Heart right ventricle (tissue), 16 donors: ENCODE measurements around the gene SFXN5. TPM values are rescaled to one million over a fixed set of nuclear protein-coding genes. Genes with fewer than 3 reads are reported as not detected.

Experiments
- ATAC-seq, 8 donors: fragments of 200-7000 bp; cut with Tn5 transposase; one replicate each; pipeline ENCODE4 v1.9.1; 2020; ENCODE audit warnings: mild to moderate bottlenecking in 8 of 8, moderate library complexity in 8 of 8, moderate number of reproducible peaks in 1 of 8
- DNase-seq, 2 donors: peaks; one replicate each; pipeline ENCODE4 v3.0.0-alpha.2; 2020
- H3K27ac ChIP-seq, 10 donors: fragments of 200-600 bp; sonication (generic) in 2 of 10; one replicate each; pipeline versions ENCODE4 v1.5.0 to v1.8.0; 2020 to 2022; ENCODE audit warnings: mild to moderate bottlenecking in 3 of 10
- H3K27me3 ChIP-seq, 7 donors: fragments of 200-600 bp; one replicate each; pipeline ENCODE4 v1.8.0; 2021 to 2022; ENCODE audit warnings: mild to moderate bottlenecking in 2 of 7
- H3K36me3 ChIP-seq, 9 donors: fragments of 200-600 bp; sonication (generic) in 1 of 9; one replicate each; pipeline versions ENCODE4 v1.5.0 to v1.8.0; 2020 to 2022; ENCODE audit warnings: mild to moderate bottlenecking in 2 of 9
- H3K4me1 ChIP-seq, 9 donors: fragments of 200-600 bp; sonication (generic) in 1 of 9; one replicate each; pipeline versions ENCODE4 v1.5.0 to v1.8.0; 2020 to 2022; ENCODE audit warnings: mild to moderate bottlenecking in 4 of 9
- H3K4me3 ChIP-seq, 10 donors: fragments of 200-600 bp; sonication (generic) in 2 of 10; one replicate each; pipeline versions ENCODE4 v1.5.0 to v1.8.0; 2020 to 2022; ENCODE audit warnings: mild to moderate bottlenecking in 7 of 10, moderate library complexity in 2 of 10
- H3K9me3 ChIP-seq, 11 donors: fragments of 200-600 bp in 10 of 11; sonication (generic) in 2 of 11; one replicate each; pipeline versions ENCODE4 v1.5.0 to v1.8.0; 2013 to 2022; ENCODE audit warnings: mild to moderate bottlenecking in 2 of 11, control low read depth in 1 of 11, moderate library complexity in 1 of 11
- CTCF ChIP-seq, 9 donors: fragments of 200-600 bp; sonication (generic) in 2 of 9; IDR thresholded peaks; one replicate each; pipeline versions ENCODE4 v1.5.0 to v1.8.0; 2021 to 2022; ENCODE audit warnings: antibody characterized with exemption in 9 of 9, mild to moderate bottlenecking in 5 of 9, moderate library complexity in 1 of 9
- WGBS, 2 donors: extraction: QIAGEN DNeasy Blood & Tissue Kit; methylation state at CpG; one replicate each; pipeline ENCODE4 v1.1.7; 2013; ENCODE audit warnings: inconsistent platforms in 1 of 2; 5-methylcytosine and 5-hydroxymethylcytosine counted together
- intact Hi-C, 10 donors: fragments of 100-400 bp; cut with DNase I; formaldehyde crosslinking; loops; one replicate each; pipeline versions ENCODE4 v1.11.1 to v1.14.2; 2022
- polyA plus RNA-seq, 2 donors: library from polyadenylated mRNA; stranded (reverse); fragments of 200-250 nt; gene quantifications; one replicate each; pipeline ENCODE4 v1.2.3, GENCODE V29; 2013
- total RNA-seq, 10 donors: library from RNA; stranded (reverse); fragmentation: NEBNext Ultra II Directional in 3 of 10; extraction: Animal tissue kit (Norgen Biotek cat#: 25700) in 3 of 10; gene quantifications; one replicate each; pipeline versions ENCODE4 v1.2.1 to v1.2.4, GENCODE V29; 2021 to 2023
- donor health status: Arrhythmogenic right ventricular cardiomyopathy.
- donor health status: ischemic (EF 13 %, LVEDD 7.1; RV severe dilation, severe dysfunction).
- donor health status: healthy with polysubstance abuse.
- donor health status: DM: no; HTN: yes; CAD: no.
- donor health status: DM: no; HTN: no; CAD: no.
- donor health status: ischemic (EF 25% LVEDD 6.9; RV normal size, moderate dysfunction).
- donor health status: ischemic (EF 25% LVEDD 5.7; RV mildly dilated, moderate dysfunction).
- donor health status: healthy.
- donor health status: DM: yes; HTN: yes; CAD: no.
- donor health status: Ischemic cardiomyopathy.
- donor health status: ischemic (EF 35%, LVEDD 5.7; RV mildly dilated, moderate dysfunction).
- donor health status: nonischemic (EF 11% LVEDD 7.7; RV severe dilation, severe dysfunction).
- donor health status: DM: yes; HTN: yes; CAD: no.
- donor health status: PGD.
- donor health status: ischemic (EF 29% LVEDD 5.4; RV normal size, mild dysfunction).
- donor health status: nonischemic (EF 23%, LVEDD 6.1; RV moderate dilation, normal function).

Gene SFXN5
- total and polyA plus RNA-seq, 12 donors = 4.4 to 11.8 (median 9.7) TPM

GRCh38 chr2:72955228-72956049 lies 116.1 kb downstream of the SFXN5 start:
- no peak overlapping the region for H3K4me3 ChIP-seq
- intact Hi-C loops = no loop called here
- H3K36me3 ChIP-seq = peaks cover 0 to 13% (median 0%) of the 10 kb centered on the region in 9 donors
- TF ChIP-seq CTCF (IDR thresholded peaks at IDR 0.05) = no peak
- 70 to 78% methylated on average over 24 of the region's 24 CpGs for WGBS, 2 donors
- no peak for DNase-seq
- ATAC-seq = no peak
- no peak overlapping the region for H3K27ac ChIP-seq
- H3K9me3 ChIP-seq = no peaks in the 10 kb centered on the region
- H3K4me1 ChIP-seq = peaks cover 0 to 17% (median 0%) of the 10 kb centered on the region in 9 donors
- no peaks in the 10 kb centered on the region for H3K27me3 ChIP-seq

- Histone ChIP-seq H3K27ac (peak overlapping the region in 1 of 10 donors; percentile 24), H3K27me3 (no peaks in the 10 kb centered on the region), H3K9me3 (no peaks in the 10 kb centered on the region), H3K4me1 (peaks cover 0 to 17% (median 0%) of the 10 kb centered on the region in 9 donors), H3K4me3 (peak overlapping the region in 1 of 10 donors; percentile 29), H3K36me3 (peaks cover 0 to 13% (median 0%) of the 10 kb centered on the region in 9 donors)
- DNase-seq = no peak
- ATAC-seq = no peak
- WGBS, 2 donors = 78 to 79% methylated on average over 12 of the region's 12 CpGs
- no peak for TF ChIP-seq CTCF (IDR thresholded peaks at IDR 0.05)
- intact Hi-C loops = no loop called here
These were observed 116.9 kb downstream of the SFXN5 start for GRCh38 chr2:72954376-72955227.

GRCh38 chr2:72953976-72954375 lies 117.5 kb downstream of the SFXN5 start:
- H3K27me3 ChIP-seq = no peaks in the 10 kb centered on the region
- intact Hi-C loops = no loop called here
- ATAC-seq (no peak), DNase-seq (no peak)
- peaks cover 0 to 13% (median 0%) of the 10 kb centered on the region in 9 donors for H3K36me3 ChIP-seq
- 73 to 77% methylated on average over 4 of the region's 4 CpGs for WGBS, 2 donors
- H3K4me1 ChIP-seq = peaks cover 0 to 17% (median 0%) of the 10 kb centered on the region in 9 donors
- TF ChIP-seq CTCF (IDR thresholded peaks at IDR 0.05) = no peak
- H3K9me3 ChIP-seq = no peaks in the 10 kb centered on the region
- H3K27ac ChIP-seq = peak overlapping the region in 1 of 10 donors; percentile 24
- H3K4me3 ChIP-seq = peak overlapping the region in 1 of 10 donors; percentile 29

- peaks cover 0 to 9% (median 0%) of the 10 kb centered on the region in 9 donors for H3K36me3 ChIP-seq
- WGBS, 2 donors = 96 to 100% methylated on average over 1 of the region's 1 CpG
These were observed 118.0 kb downstream of the SFXN5 start for GRCh38 chr2:72953528-72953927.

More at GRCh38 chr2:72953528-72953927, 118.0 kb downstream of the SFXN5 start:
- ATAC-seq (no peak), DNase-seq (no peak)
- Histone ChIP-seq H3K4me3 (no peak overlapping the region), H3K4me1 (peaks cover 0 to 17% (median 0%) of the 10 kb centered on the region in 9 donors), H3K9me3 (no peaks in the 10 kb centered on the region), H3K27me3 (no peaks in the 10 kb centered on the region), H3K27ac (no peak overlapping the region)
- TF ChIP-seq CTCF (IDR thresholded peaks at IDR 0.05) = no peak
- intact Hi-C loops = no loop called here
